MM.1S (cell line): ENCODE data around the gene GPR42.

Experiments
- DNase-seq: peaks from one replicate; pipeline ENCODE4 v3.0.0-alpha.2; 2015
- H2AFZ ChIP-seq: fragments of 300-600 bp; sonication (generic); 2 replicates; pipeline ENCODE4 v1.6.0; 2016; ENCODE audit warnings: antibody characterized with exemption, low read length
- H3F3A ChIP-seq: fragments of 300-600 bp; sonication (generic); 2 replicates; pipeline ENCODE4 v1.6.1; 2016; ENCODE audit warnings: mild to moderate bottlenecking, antibody characterized with exemption, low read length, moderate library complexity, mixed read lengths; ENCODE audit not compliant: insufficient read depth
- H3K27ac ChIP-seq: fragments of 300-600 bp; sonication (generic); 2 replicates; pipeline ENCODE4 v1.5.1; 2016; ENCODE audit warnings: mild to moderate bottlenecking, low read length
- H3K27me3 ChIP-seq: fragments of 300-600 bp; sonication (generic); replicated peaks from 2 replicates; pipeline ENCODE4 v1.6.0; 2016; ENCODE audit warnings: low read length; ENCODE audit not compliant: insufficient read depth
- H3K36me3 ChIP-seq: fragments of 300-600 bp; sonication (generic); replicated peaks from 2 replicates; pipeline ENCODE4 v1.6.1; 2016; ENCODE audit warnings: mild to moderate bottlenecking, low read length, mixed read lengths; ENCODE audit not compliant: insufficient read depth
- H3K4me1 ChIP-seq: fragments of 300-600 bp; sonication (generic); 2 replicates; pipeline ENCODE4 v1.6.1; 2016; ENCODE audit warnings: low read length, mixed read lengths
- H3K4me2 ChIP-seq: fragments of 300-600 bp; sonication (generic); 2 replicates; pipeline ENCODE4 v1.6.0; 2016; ENCODE audit warnings: low read depth, low read length
- H3K4me3 ChIP-seq: fragments of 300-600 bp; sonication (generic); 2 replicates; pipeline ENCODE4 v1.5.1; 2016; ENCODE audit warnings: low read length, mixed read lengths
- H3K79me2 ChIP-seq: fragments of 300-600 bp; sonication (generic); 2 replicates; pipeline ENCODE4 v1.6.1; 2016; ENCODE audit warnings: mixed run types, low read length, mixed read lengths
- H3K9ac ChIP-seq: fragments of 300-600 bp; sonication (generic); 2 replicates; pipeline ENCODE4 v1.6.1; 2016; ENCODE audit warnings: low read length, mixed read lengths
- H3K9me2 ChIP-seq: fragments of 300-600 bp; sonication (generic); replicated peaks from 2 replicates; pipeline ENCODE4 v1.6.1; 2016; ENCODE audit warnings: mild to moderate bottlenecking, low read length, mixed read lengths; ENCODE audit not compliant: insufficient read depth
- H3K9me3 ChIP-seq: fragments of 300-600 bp; sonication (generic); replicated peaks from 2 replicates; pipeline ENCODE4 v1.6.1; 2016; ENCODE audit warnings: mild to moderate bottlenecking, low read length, mixed read lengths; ENCODE audit not compliant: insufficient read depth
- H4K20me1 ChIP-seq: fragments of 300-600 bp; sonication (generic); 2 replicates; pipeline ENCODE4 v1.6.1; 2016; ENCODE audit warnings: mild to moderate bottlenecking, low read length, moderate library complexity, mixed read lengths; ENCODE audit not compliant: insufficient read depth
- CTCF ChIP-seq: fragments of 300-600 bp; sonication (generic); IDR thresholded peaks from 2 replicates; pipeline ENCODE4 v1.5.1; 2016; ENCODE audit warnings: antibody characterized with exemption, low read length, mixed read lengths
- EZH2 ChIP-seq: fragments of 300-600 bp; sonication (generic); optimal IDR thresholded peaks from 2 replicates; pipeline ENCODE3; 2017; ENCODE audit warnings: low read depth, mild to moderate bottlenecking, antibody characterized with exemption, low read length, mixed read lengths
- EZH2phosphoT487 ChIP-seq: fragments of 300-600 bp; sonication (generic); IDR thresholded peaks from 2 replicates; pipeline ENCODE4 v1.6.1; 2018; ENCODE audit warnings: antibody characterized with exemption, low read length

The GPR42 gene

GRCh38 chr19:35353635-35354034, 17.2 kb upstream of the GPR42 start:
- Histone ChIP-seq H4K20me1 (no peaks in the 10 kb centered on the region), H3K4me1 (no peaks in the 10 kb centered on the region), H3F3A (no peaks in the 10 kb centered on the region), H3K4me3 (no peak overlapping the region), H3K9me3 (no peaks in the 10 kb centered on the region), H3K9ac (no peak overlapping the region), H3K27ac (no peak overlapping the region), H3K27me3 (peaks cover 63% of the 10 kb centered on the region), H2AFZ (no peak overlapping the region), H3K9me2 (no peaks in the 10 kb centered on the region), H3K36me3 (no peaks in the 10 kb centered on the region), H3K79me2 (no peaks in the 10 kb centered on the region), H3K4me2 (no peak overlapping the region)
- DNase-seq, result no peak
- TF ChIP-seq CTCF (no peak), EZH2 (no peak), EZH2phosphoT487 (no peak)

GRCh38 chr19:35354898-35355297, 16.0 kb upstream of the GPR42 start:
- Histone ChIP-seq H3K9me3 (no peaks in the 10 kb centered on the region), H4K20me1 (no peaks in the 10 kb centered on the region), H3K4me1 (no peaks in the 10 kb centered on the region), H3K36me3 (no peaks in the 10 kb centered on the region), H3K9me2 (no peaks in the 10 kb centered on the region), H3K4me3 (no peak overlapping the region), H2AFZ (no peak overlapping the region), H3K9ac (no peak overlapping the region), H3K4me2 (no peak overlapping the region), H3K27me3 (peaks cover 50% of the 10 kb centered on the region), H3K79me2 (no peaks in the 10 kb centered on the region), H3F3A (no peaks in the 10 kb centered on the region), H3K27ac (no peak overlapping the region)
- DNase-seq, result no peak
- TF ChIP-seq EZH2 (no peak), EZH2phosphoT487 (no peak), CTCF (no peak)

- peaks cover 44% of the 10 kb centered on the region for H3K27me3 ChIP-seq
- no peak overlapping the region for H3K9ac ChIP-seq
- no peak overlapping the region for H2AFZ ChIP-seq
- H3K9me2 ChIP-seq, result no peaks in the 10 kb centered on the region
- no peak overlapping the region for H3K4me3 ChIP-seq
- H4K20me1 ChIP-seq, result no peaks in the 10 kb centered on the region
- H3K79me2 ChIP-seq, result no peaks in the 10 kb centered on the region
- TF ChIP-seq EZH2 (no peak), EZH2phosphoT487 (no peak), CTCF (no peak)
- no peak overlapping the region for H3K27ac ChIP-seq
- no peaks in the 10 kb centered on the region for H3F3A ChIP-seq
- no peaks in the 10 kb centered on the region for H3K36me3 ChIP-seq
- H3K4me1 ChIP-seq, result no peaks in the 10 kb centered on the region
- H3K4me2 ChIP-seq, result no peak overlapping the region
- no peak for DNase-seq
- no peaks in the 10 kb centered on the region for H3K9me3 ChIP-seq
These were observed 14.9 kb upstream of the GPR42 start for GRCh38 chr19:35355791-35356460.
